Neural crest cell (in vitro differentiated cells): Measurements from ENCODE around the gene RNMT. TPM values are rescaled to one million over a fixed set of nuclear protein-coding genes. Genes with fewer than 3 reads are reported as not detected.
"Not testable (repeated sequence)": the region's sequence is repeated elsewhere in the genome, so short reads cannot be mapped to it uniquely, and the experiment has no call there.

Experiments
- DNase-seq: peaks from one replicate; pipeline ENCODE4 v3.0.0; 2021; ENCODE audit warnings: low read depth, mixed read lengths, low spot score
- H3K27ac Mint-ChIP-seq: one replicate; pipeline ENCODE4 v1.8.0; 2021; ENCODE audit warnings: mild to moderate bottlenecking, mixed read lengths; ENCODE audit not compliant: unreplicated experiment
- H3K27me3 Mint-ChIP-seq: 2 replicates; pipeline ENCODE4 v1.8.0; 2021; ENCODE audit warnings: low read depth, mild to moderate bottlenecking, mixed read lengths
- H3K36me3 Mint-ChIP-seq: 2 replicates; pipeline ENCODE4 v1.8.0; 2021; ENCODE audit warnings: low read depth, mild to moderate bottlenecking, mixed read lengths
- H3K4me1 Mint-ChIP-seq: 2 replicates; pipeline ENCODE4 v1.8.0; 2021; ENCODE audit warnings: mixed read lengths
- H3K4me3 Mint-ChIP-seq: one replicate; pipeline ENCODE4 v1.8.0; 2021; ENCODE audit warnings: mild to moderate bottlenecking, mixed read lengths
- H3K9me3 Mint-ChIP-seq: 2 replicates; pipeline ENCODE4 v1.8.0; 2021; ENCODE audit warnings: mixed read lengths
- total RNA-seq: library from RNA; stranded (reverse); gene quantifications from 2 replicates; pipeline ENCODE4 v1.2.1, GENCODE V29; 2021
- TF ChIP-seq, protein P1 (sequence below): fragments of 200-600 bp; sonication (generic); conservative IDR thresholded peaks from 2 replicates; pipeline ENCODE4 v1.5.0; 2021; ENCODE audit warnings: antibody characterized with exemption, mild to moderate bottlenecking

The RNMT gene
- total RNA-seq, 1 donor from 2014 or later: 35.8 TPM

- H3K4me1 Mint-ChIP-seq: no peaks in the 10 kb centered on the region
- peaks cover 7% of the 10 kb centered on the region for H3K36me3 Mint-ChIP-seq
- no peak overlapping the region for H3K4me3 Mint-ChIP-seq
- no peaks in the 10 kb centered on the region for H3K27me3 Mint-ChIP-seq
- TF ChIP-seq, protein P1, sequence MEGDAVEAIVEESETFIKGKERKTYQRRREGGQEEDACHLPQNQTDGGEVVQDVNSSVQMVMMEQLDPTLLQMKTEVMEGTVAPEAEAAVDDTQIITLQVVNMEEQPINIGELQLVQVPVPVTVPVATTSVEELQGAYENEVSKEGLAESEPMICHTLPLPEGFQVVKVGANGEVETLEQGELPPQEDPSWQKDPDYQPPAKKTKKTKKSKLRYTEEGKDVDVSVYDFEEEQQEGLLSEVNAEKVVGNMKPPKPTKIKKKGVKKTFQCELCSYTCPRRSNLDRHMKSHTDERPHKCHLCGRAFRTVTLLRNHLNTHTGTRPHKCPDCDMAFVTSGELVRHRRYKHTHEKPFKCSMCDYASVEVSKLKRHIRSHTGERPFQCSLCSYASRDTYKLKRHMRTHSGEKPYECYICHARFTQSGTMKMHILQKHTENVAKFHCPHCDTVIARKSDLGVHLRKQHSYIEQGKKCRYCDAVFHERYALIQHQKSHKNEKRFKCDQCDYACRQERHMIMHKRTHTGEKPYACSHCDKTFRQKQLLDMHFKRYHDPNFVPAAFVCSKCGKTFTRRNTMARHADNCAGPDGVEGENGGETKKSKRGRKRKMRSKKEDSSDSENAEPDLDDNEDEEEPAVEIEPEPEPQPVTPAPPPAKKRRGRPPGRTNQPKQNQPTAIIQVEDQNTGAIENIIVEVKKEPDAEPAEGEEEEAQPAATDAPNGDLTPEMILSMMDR: no peak
- H3K9me3 Mint-ChIP-seq: no peaks in the 10 kb centered on the region
- H3K27ac Mint-ChIP-seq: no peak overlapping the region
- DNase-seq: no peak
These were observed 9.2 kb downstream of the RNMT start for GRCh38 chr18:13735681-13736080.

DNA sequence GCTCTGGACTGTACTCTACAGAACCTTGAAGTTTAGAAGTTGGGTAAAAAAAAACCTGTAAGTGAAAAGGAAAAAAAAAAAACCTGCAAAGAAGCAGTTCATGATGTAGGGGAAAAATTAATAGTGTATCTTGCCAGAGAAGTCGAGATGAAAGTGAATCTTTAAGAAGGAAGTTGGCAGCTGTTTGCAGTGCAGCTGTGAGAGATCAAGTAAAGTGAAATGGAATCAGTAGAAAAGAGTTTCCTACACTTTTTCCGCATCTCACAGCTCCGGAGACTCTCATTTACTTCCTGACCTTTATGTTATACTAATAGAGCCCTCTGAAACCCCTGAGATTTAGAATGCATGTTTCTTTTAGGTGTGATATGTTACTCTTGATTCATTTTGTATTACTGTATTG, 19.2 kb downstream of the RNMT start:
- H3K27ac Mint-ChIP-seq: no peak overlapping the region
- DNase-seq: no peak
- H3K9me3 Mint-ChIP-seq: no peaks in the 10 kb centered on the region
- no peak overlapping the region for H3K4me3 Mint-ChIP-seq
- no peaks in the 10 kb centered on the region for H3K27me3 Mint-ChIP-seq
- H3K36me3 Mint-ChIP-seq: peaks cover 26% of the 10 kb centered on the region
- TF ChIP-seq, protein P1: no peak
- H3K4me1 Mint-ChIP-seq: no peaks in the 10 kb centered on the region

- no peak for DNase-seq
- Mint-ChIP-seq H3K27ac (no peak overlapping the region), H3K4me1 (no peaks in the 10 kb centered on the region), H3K4me3 (no peak overlapping the region), H3K36me3 (peaks cover 31% of the 10 kb centered on the region), H3K27me3 (no peaks in the 10 kb centered on the region), H3K9me3 (no peaks in the 10 kb centered on the region)
- TF ChIP-seq, protein P1: no peak
These were observed 20.2 kb downstream of the RNMT start for GRCh38 chr18:13746633-13747032.

GRCh38 chr18:13751599-13751998, 25.1 kb downstream of the RNMT start:
- not testable (repeated sequence) for H3K4me3 Mint-ChIP-seq, H3K27me3 Mint-ChIP-seq, H3K9me3 Mint-ChIP-seq, H3K4me1 Mint-ChIP-seq, DNase-seq, H3K27ac Mint-ChIP-seq
- H3K36me3 Mint-ChIP-seq: peaks cover 44% of the 10 kb centered on the region

DNA sequence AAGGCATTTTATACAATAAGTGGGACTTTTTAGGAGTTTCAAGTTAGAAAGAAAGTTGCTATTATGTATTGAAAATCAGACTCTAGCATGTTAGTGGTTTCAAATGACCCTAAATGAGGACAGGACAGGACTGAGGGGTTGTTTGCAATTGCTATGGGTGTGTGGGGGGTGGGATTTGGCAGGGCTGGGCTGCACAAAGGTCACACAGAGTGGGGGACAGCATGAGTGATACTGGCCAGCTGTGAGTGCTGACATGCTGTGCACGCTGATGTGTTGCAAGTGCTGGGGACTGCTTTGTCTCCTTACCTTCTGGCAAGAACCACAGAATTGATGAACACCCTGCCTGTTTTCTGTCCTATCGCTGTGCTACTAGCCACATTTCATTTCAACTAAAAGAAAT, 29.8 kb downstream of the RNMT start:
- Mint-ChIP-seq H3K36me3 (peaks cover 54% of the 10 kb centered on the region), H3K27ac (no peak overlapping the region), H3K4me1 (no peaks in the 10 kb centered on the region), H3K4me3 (no peak overlapping the region), H3K9me3 (no peaks in the 10 kb centered on the region), H3K27me3 (no peaks in the 10 kb centered on the region)
- TF ChIP-seq, protein P1: no peak
- no peak for DNase-seq

- Mint-ChIP-seq H3K27ac (no peak overlapping the region), H3K27me3 (no peaks in the 10 kb centered on the region), H3K9me3 (no peaks in the 10 kb centered on the region), H3K4me3 (no peak overlapping the region), H3K36me3 (peaks cover 50% of the 10 kb centered on the region), H3K4me1 (no peaks in the 10 kb centered on the region)
- TF ChIP-seq, protein P1: no peak
- no peak for DNase-seq
These were observed 30.2 kb downstream of the RNMT start for GRCh38 chr18:13756671-13757070.
